ENCODE data around the gene B3GAT1.

DNA sequence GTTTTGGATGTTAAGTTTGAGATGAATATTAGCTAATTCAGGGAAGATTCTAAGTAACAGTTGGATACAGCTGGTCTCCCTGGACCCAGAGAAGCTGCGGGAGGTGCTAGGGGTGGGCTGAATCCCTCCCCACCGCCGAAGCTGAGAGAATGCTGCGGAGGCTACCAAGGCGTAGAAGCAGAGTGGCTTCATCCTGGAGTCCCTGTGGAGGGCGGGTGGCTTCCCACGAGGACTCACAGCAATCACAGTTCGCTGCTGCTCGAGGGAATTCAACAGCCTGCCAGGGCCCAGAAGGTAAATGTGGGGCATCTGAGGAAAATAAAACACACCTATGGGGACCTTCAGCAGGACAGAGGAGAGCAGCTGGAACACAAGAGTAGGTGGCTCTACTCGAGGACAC lies 11.1 kb upstream of the B3GAT1 start:
- TF ChIP-seq GABPA (IDR thresholded peaks at IDR 0.05; ENCODE audit: low read depth): no peak
- TF ChIP-seq EP300 (IDR thresholded peaks at IDR 0.05; ENCODE audit: borderline replicate concordance in 1 of 2, low read depth in 1 of 2, low read length in 1 of 2): no peak
- TF ChIP-seq, protein P1, sequence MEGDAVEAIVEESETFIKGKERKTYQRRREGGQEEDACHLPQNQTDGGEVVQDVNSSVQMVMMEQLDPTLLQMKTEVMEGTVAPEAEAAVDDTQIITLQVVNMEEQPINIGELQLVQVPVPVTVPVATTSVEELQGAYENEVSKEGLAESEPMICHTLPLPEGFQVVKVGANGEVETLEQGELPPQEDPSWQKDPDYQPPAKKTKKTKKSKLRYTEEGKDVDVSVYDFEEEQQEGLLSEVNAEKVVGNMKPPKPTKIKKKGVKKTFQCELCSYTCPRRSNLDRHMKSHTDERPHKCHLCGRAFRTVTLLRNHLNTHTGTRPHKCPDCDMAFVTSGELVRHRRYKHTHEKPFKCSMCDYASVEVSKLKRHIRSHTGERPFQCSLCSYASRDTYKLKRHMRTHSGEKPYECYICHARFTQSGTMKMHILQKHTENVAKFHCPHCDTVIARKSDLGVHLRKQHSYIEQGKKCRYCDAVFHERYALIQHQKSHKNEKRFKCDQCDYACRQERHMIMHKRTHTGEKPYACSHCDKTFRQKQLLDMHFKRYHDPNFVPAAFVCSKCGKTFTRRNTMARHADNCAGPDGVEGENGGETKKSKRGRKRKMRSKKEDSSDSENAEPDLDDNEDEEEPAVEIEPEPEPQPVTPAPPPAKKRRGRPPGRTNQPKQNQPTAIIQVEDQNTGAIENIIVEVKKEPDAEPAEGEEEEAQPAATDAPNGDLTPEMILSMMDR (IDR thresholded peaks at IDR 0.05): no peak
- TF ChIP-seq, protein P2, sequence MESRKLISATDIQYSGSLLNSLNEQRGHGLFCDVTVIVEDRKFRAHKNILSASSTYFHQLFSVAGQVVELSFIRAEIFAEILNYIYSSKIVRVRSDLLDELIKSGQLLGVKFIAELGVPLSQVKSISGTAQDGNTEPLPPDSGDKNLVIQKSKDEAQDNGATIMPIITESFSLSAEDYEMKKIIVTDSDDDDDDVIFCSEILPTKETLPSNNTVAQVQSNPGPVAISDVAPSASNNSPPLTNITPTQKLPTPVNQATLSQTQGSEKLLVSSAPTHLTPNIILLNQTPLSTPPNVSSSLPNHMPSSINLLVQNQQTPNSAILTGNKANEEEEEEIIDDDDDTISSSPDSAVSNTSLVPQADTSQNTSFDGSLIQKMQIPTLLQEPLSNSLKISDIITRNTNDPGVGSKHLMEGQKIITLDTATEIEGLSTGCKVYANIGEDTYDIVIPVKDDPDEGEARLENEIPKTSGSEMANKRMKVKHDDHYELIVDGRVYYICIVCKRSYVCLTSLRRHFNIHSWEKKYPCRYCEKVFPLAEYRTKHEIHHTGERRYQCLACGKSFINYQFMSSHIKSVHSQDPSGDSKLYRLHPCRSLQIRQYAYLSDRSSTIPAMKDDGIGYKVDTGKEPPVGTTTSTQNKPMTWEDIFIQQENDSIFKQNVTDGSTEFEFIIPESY (IDR thresholded peaks at IDR 0.05; ENCODE audit: borderline replicate concordance, low read depth): no peak
- TF ChIP-seq RXRA (IDR thresholded peaks at IDR 0.05; ENCODE audit: borderline replicate concordance, low read depth): no peak
- TF ChIP-seq TCF12 (IDR thresholded peaks at IDR 0.05): no peak

Data from SK-N-SH (cell line).